ENCODE results near the gene ELL2. TPM values are rescaled to one million over a fixed set of nuclear protein-coding genes. Genes with fewer than 3 reads are reported as not detected.

ELL2 gene
- total and polyA plus RNA-seq, 10 donors = 4.3 to 109 (median 66.8) TPM

- Histone ChIP-seq H3K4me3 (no peak overlapping the region), H3K27ac (no peak overlapping the region), H3K9me3 (no peaks in the 10 kb centered on the region), H3K27me3 (replicated peaks in 1 of 7) (no peaks in the 10 kb centered on the region), H3K36me3 (no peaks in the 10 kb centered on the region), H3K4me1 (no peaks in the 10 kb centered on the region)
- intact Hi-C loops (cut with DNase I; ENCODE audit: low total_unique reads) = no loop called here
- DNase-seq = no peak
- TF ChIP-seq POLR2A (IDR thresholded peaks at IDR 0.05) = no peak
- no peak for TF ChIP-seq POLR2AphosphoS5 (IDR thresholded peaks at IDR 0.05)
- no peak for TF ChIP-seq CTCF (IDR thresholded peaks at IDR 0.05 in 8 of 11, conservative IDR thresholded peaks at IDR 0.05 in 3 of 11)
Observed at GRCh38 chr5:95993266-95993665, 31.6 kb upstream of the ELL2 start.

- 78 to 89% (median 85%) methylated on average over 1 of the region's 1 CpG for WGBS, 5 donors
- H3K9me3 ChIP-seq = no peaks in the 10 kb centered on the region
- no peak overlapping the region for H3K27ac ChIP-seq
- no peaks in the 10 kb centered on the region for H3K4me1 ChIP-seq
- no peak for TF ChIP-seq POLR2A (IDR thresholded peaks at IDR 0.05)
- no peak for TF ChIP-seq CTCF (IDR thresholded peaks at IDR 0.05 in 8 of 11, conservative IDR thresholded peaks at IDR 0.05 in 3 of 11)
- no peak for TF ChIP-seq POLR2AphosphoS5 (IDR thresholded peaks at IDR 0.05)
- H3K4me3 ChIP-seq = no peak overlapping the region
- no peaks in the 10 kb centered on the region for H3K27me3 ChIP-seq (replicated peaks in 1 of 7)
- H3K36me3 ChIP-seq = no peaks in the 10 kb centered on the region
- intact Hi-C loops (cut with DNase I; ENCODE audit: low total_unique reads) = no loop called here
- DNase-seq = no peak
Observed at GRCh38 chr5:95989283-95990048, 27.8 kb upstream of the ELL2 start.

GRCh38 chr5:95988877-95989276 lies 27.2 kb upstream of the ELL2 start:
- WGBS, 5 donors = 85 to 93% (median 91%) methylated on average over 3 of the region's 3 CpGs
- Histone ChIP-seq H3K36me3 (no peaks in the 10 kb centered on the region), H3K4me3 (no peak overlapping the region), H3K27ac (no peak overlapping the region), H3K9me3 (no peaks in the 10 kb centered on the region), H3K27me3 (replicated peaks in 1 of 7) (no peaks in the 10 kb centered on the region), H3K4me1 (no peaks in the 10 kb centered on the region)
- intact Hi-C loops (cut with DNase I; ENCODE audit: low total_unique reads) = no loop called here
- TF ChIP-seq POLR2A (IDR thresholded peaks at IDR 0.05) (no peak), POLR2AphosphoS5 (IDR thresholded peaks at IDR 0.05) (no peak), CTCF (IDR thresholded peaks at IDR 0.05 in 8 of 11, conservative IDR thresholded peaks at IDR 0.05 in 3 of 11) (no peak)
- DNase-seq = no peak

GRCh38 chr5:95988094-95988493 lies 26.4 kb upstream of the ELL2 start:
- Histone ChIP-seq H3K4me3 (no peak overlapping the region), H3K4me1 (no peaks in the 10 kb centered on the region), H3K27ac (no peak overlapping the region), H3K27me3 (replicated peaks in 1 of 7) (no peaks in the 10 kb centered on the region), H3K36me3 (no peaks in the 10 kb centered on the region), H3K9me3 (no peaks in the 10 kb centered on the region)
- TF ChIP-seq CTCF (IDR thresholded peaks at IDR 0.05 in 8 of 11, conservative IDR thresholded peaks at IDR 0.05 in 3 of 11) (no peak), POLR2AphosphoS5 (IDR thresholded peaks at IDR 0.05) (no peak), POLR2A (IDR thresholded peaks at IDR 0.05) (no peak)
- WGBS, 5 donors = 93 to 97% (median 94%) methylated on average over 4 of the region's 4 CpGs
- intact Hi-C loops (cut with DNase I; ENCODE audit: low total_unique reads) = no loop called here
- DNase-seq = no peak
